Ishikawa (cell line): ENCODE results near the gene CYP27A1.

Experiments used
- EGR1 ChIP-seq: IDR thresholded peaks from 2 replicates; pipeline ENCODE4 v1.6.1; 2012
- EP300 ChIP-seq: IDR thresholded peaks from 2 replicates; pipeline ENCODE4 v1.6.1; 2012; ENCODE audit warnings: borderline replicate concordance
- FOXM1 ChIP-seq: IDR thresholded peaks from 2 replicates; pipeline ENCODE4 v1.6.1; 2012; ENCODE audit warnings: low read depth, borderline replicate concordance
- MAX ChIP-seq: IDR thresholded peaks from 2 replicates; pipeline ENCODE4 v1.6.1; 2012
- RAD21 ChIP-seq: IDR thresholded peaks from 2 replicates; pipeline ENCODE4 v1.6.1; 2012; ENCODE audit warnings: low read depth
- REST ChIP-seq: IDR thresholded peaks from 2 replicates; pipeline ENCODE4 v1.6.1; 2012; ENCODE audit warnings: low read depth, mild to moderate bottlenecking
- TAF1 ChIP-seq: IDR thresholded peaks from 2 replicates; pipeline ENCODE4 v1.6.1; 2012; ENCODE audit warnings: low read depth, mild to moderate bottlenecking
- TCF12 ChIP-seq: IDR thresholded peaks from 2 replicates; pipeline ENCODE4 v1.6.1; 2012; ENCODE audit warnings: low read depth
- TEAD4 ChIP-seq: IDR thresholded peaks from 2 replicates; pipeline ENCODE4 v1.6.1; 2012
- YY1 ChIP-seq: IDR thresholded peaks from 2 replicates; pipeline ENCODE4 v1.6.1; 2012; ENCODE audit warnings: low read depth
- ZBTB7A ChIP-seq: IDR thresholded peaks from 2 replicates; pipeline ENCODE4 v1.6.1; 2012; ENCODE audit warnings: low read depth
- TF ChIP-seq, protein P1 (sequence below): IDR thresholded peaks from 2 replicates; pipeline ENCODE4 v1.6.1; 2012

GRCh38 chr2:218745559-218746469 lies 36.1 kb upstream of the CYP27A1 start:
- TF ChIP-seq ZBTB7A (no peak), YY1 (no peak), RAD21 (no peak), REST (no peak), MAX (no peak), FOXM1 (no peak), EGR1 (no peak), EP300 (no peak), TEAD4 (no peak), TAF1 (no peak), TCF12 (no peak)
- TF ChIP-seq, protein P1, sequence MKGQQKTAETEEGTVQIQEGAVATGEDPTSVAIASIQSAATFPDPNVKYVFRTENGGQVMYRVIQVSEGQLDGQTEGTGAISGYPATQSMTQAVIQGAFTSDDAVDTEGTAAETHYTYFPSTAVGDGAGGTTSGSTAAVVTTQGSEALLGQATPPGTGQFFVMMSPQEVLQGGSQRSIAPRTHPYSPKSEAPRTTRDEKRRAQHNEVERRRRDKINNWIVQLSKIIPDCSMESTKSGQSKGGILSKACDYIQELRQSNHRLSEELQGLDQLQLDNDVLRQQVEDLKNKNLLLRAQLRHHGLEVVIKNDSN, result no peak
